ENCODE measurements around the gene MYO18A. TPM values are rescaled to one million over a fixed set of nuclear protein-coding genes. Genes with fewer than 3 reads are reported as not detected.

Gene MYO18A
- total RNA-seq, 1 donor from 2014 or later, result 36.6 TPM

DNA sequence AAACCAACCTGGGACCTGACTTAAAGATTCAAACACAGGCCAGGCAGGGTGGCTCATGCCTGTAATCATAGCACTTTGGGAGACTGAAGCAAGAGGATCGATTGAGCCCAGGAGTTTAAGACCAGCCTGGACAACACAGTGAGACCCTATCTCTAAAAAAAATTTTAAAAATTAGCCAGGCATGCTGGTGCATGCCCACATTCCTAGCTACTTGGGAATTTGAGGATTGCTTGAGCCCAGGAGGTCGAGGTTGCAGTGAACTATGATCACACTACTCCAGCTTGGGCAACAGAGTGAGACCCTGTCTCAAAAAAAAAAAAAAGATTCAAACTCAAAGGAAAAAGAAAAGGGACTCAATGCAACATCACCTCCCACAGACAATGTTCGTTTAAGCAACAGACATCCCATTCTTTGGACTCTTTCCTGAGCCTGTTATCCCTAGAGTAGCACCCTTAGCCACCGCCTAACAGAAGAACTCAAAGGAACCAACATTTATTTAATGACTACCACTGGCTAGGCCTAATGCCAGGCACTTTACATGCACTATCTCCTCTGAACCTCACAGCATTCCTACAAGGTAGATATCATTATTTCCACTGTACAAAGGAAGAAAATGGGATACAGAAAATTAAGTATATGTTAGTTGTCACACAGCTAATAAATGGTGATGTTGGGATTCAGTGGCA is 12.7 kb downstream of the MYO18A start:
- no peak overlapping the region for H3K27ac Mint-ChIP-seq
- peaks cover 1% of the 10 kb centered on the region for H3K36me3 Mint-ChIP-seq (ENCODE audit: low read depth)
- no peak for DNase-seq
- intact Hi-C loops (cut with micrococcal nuclease), result no loop called here
- no peaks in the 10 kb centered on the region for H3K4me1 Mint-ChIP-seq
- H3K27me3 Mint-ChIP-seq, result no peaks in the 10 kb centered on the region
- no peaks in the 10 kb centered on the region for H3K9me3 Mint-ChIP-seq
- no peak overlapping the region for H3K4me3 Mint-ChIP-seq

DNA sequence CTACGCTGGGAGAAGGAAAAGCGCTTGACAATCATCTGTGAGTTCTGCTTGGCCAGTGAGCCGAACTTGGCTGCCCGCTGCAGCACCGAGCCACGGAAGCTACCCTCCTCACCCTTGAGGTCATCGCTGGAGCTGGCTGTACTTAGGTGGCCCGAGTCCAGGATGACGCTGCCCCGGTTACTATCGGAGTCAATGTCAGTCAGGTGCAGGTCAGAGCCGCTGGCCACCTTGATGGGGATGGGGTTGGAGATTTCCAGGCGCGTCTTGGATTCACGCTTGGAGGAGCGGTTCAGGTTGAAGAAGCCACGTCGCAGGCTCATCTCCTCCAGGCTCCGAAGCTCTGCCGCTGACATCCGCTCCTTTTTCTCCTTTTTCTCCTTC is 13.7 kb downstream of the MYO18A start:
- H3K36me3 Mint-ChIP-seq (ENCODE audit: low read depth), result peaks cover 1% of the 10 kb centered on the region
- no peaks in the 10 kb centered on the region for H3K27me3 Mint-ChIP-seq
- H3K4me1 Mint-ChIP-seq, result no peaks in the 10 kb centered on the region
- H3K4me3 Mint-ChIP-seq, result no peak overlapping the region
- DNase-seq, result no peak
- H3K9me3 Mint-ChIP-seq, result no peaks in the 10 kb centered on the region
- intact Hi-C loops (cut with micrococcal nuclease), result no loop called here
- H3K27ac Mint-ChIP-seq, result no peak overlapping the region

DNA sequence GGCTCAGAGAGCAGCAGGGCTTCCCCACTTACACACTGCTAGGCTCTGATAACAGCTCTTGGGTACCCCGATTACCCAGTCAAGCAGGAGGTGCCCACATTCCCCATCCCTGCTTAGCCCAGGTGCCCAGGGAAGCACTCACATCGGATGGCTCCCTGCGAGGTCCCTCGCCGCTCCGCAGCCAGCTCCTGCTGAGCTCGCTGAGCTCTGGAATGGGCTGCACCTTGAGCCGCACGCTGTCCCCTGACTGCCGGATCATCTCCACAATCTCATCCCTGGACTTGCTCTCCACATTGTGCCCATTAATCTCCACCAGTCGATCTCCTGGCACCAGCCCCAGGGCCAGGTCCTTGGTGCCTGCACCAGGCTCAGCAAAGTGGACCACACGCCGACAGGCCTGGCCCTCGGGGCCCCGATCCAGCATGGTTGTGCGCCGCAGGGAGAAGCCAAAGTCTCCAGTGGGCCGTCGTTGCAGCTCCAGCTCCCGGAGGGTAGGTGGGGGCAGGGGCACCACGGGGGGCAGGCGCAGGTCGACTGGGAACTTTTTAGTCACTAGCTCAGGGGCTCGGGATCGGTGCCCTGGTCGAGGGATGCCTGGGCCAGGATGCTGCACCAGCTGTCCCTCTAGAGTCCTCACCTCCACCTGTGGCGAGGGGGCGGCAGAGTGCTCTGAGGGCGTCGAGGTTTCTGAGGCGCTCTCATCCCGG is 14.2 kb downstream of the MYO18A start:
- no peak overlapping the region for H3K4me3 Mint-ChIP-seq
- peaks cover 1% of the 10 kb centered on the region for H3K36me3 Mint-ChIP-seq (ENCODE audit: low read depth)
- H3K4me1 Mint-ChIP-seq, result no peaks in the 10 kb centered on the region
- DNase-seq, result no peak
- H3K27ac Mint-ChIP-seq, result no peak overlapping the region
- H3K27me3 Mint-ChIP-seq, result no peaks in the 10 kb centered on the region
- intact Hi-C loops (cut with micrococcal nuclease), result no loop called here
- H3K9me3 Mint-ChIP-seq, result no peaks in the 10 kb centered on the region

DNA sequence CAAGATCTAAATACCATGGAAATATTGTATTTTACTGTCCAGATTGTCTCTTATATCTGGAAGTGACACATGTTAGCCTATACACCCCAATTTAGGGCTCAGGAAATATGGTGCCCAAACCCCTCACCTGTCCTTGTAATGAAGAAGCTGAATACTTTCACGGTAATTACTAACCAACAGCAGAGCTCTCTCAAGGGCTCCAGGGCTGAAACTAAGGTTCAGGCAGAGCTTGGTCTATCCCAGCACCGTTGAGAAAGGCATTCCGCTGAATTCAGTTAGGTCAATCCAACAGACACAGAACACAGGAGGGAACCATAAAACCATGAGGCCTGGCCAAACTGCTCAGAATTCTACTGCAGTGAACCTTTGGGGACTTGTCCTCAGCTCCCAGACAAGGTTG is 14.9 kb downstream of the MYO18A start:
- Mint-ChIP-seq H3K4me3 (no peak overlapping the region), H3K27me3 (no peaks in the 10 kb centered on the region), H3K27ac (no peak overlapping the region)

DNA sequence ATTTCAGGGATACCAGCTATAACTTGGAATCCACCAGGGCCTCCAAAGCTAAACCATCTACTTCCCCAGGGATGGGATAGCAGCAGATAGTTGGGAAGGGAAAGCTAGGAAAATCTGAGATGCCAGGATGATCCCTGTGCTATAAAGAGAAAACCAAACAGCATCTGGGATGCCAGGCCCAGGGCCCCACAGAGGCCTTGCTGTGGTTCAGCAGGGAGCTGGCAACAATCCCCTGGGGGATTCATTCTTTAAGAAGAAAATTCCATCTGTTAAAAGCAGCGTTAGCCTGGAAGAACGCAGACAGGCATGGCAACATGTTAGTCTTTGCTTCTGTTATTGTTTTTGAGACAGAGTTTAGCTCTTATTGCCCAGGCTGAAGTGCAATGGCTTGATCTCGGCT is 16.6 kb downstream of the MYO18A start:
- Mint-ChIP-seq H3K4me1 (peaks cover 11% of the 10 kb centered on the region), H3K36me3 (ENCODE audit: low read depth) (peaks cover 1% of the 10 kb centered on the region), H3K27me3 (no peaks in the 10 kb centered on the region), H3K27ac (no peak overlapping the region), H3K4me3 (no peak overlapping the region), H3K9me3 (no peaks in the 10 kb centered on the region)
- intact Hi-C loops (cut with micrococcal nuclease), result no loop called here
- DNase-seq, result no peak

More for the DNA sequence above, 14.9 kb downstream of the MYO18A start:
- H3K4me1 Mint-ChIP-seq, result no peaks in the 10 kb centered on the region
- H3K9me3 Mint-ChIP-seq, result no peaks in the 10 kb centered on the region
- intact Hi-C loops (cut with micrococcal nuclease), result no loop called here
- DNase-seq, result no peak
- peaks cover 1% of the 10 kb centered on the region for H3K36me3 Mint-ChIP-seq (ENCODE audit: low read depth)

DNA sequence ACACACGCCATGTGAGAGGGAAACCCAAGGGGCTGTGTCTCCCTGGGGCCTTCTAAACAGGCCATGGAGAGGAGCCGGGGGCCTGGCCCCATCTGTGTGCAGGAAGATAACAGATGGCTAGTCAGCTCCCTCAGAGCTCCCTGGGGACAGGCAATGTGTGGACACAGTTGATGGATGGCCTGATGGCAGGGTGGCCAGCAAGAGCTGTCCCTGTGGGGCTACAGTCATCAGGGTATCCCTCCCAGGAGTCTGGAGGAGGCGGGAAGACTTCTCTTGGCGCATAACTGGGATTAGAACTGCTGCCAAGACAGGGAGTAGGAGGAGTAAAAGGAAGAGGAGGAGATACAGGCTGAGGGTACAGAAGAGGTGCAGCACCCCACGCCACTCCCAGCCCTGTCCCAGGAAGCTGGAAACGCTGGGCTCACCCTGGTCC is 17.3 kb downstream of the MYO18A start:
- H3K4me1 Mint-ChIP-seq, result peaks cover 11% of the 10 kb centered on the region
- DNase-seq, result no peak
- intact Hi-C loops (cut with micrococcal nuclease), result no loop called here
- no peaks in the 10 kb centered on the region for H3K9me3 Mint-ChIP-seq
- H3K4me3 Mint-ChIP-seq, result no peak overlapping the region
- peaks cover 1% of the 10 kb centered on the region for H3K36me3 Mint-ChIP-seq (ENCODE audit: low read depth)
- H3K27ac Mint-ChIP-seq, result no peak overlapping the region
- no peaks in the 10 kb centered on the region for H3K27me3 Mint-ChIP-seq

DNA sequence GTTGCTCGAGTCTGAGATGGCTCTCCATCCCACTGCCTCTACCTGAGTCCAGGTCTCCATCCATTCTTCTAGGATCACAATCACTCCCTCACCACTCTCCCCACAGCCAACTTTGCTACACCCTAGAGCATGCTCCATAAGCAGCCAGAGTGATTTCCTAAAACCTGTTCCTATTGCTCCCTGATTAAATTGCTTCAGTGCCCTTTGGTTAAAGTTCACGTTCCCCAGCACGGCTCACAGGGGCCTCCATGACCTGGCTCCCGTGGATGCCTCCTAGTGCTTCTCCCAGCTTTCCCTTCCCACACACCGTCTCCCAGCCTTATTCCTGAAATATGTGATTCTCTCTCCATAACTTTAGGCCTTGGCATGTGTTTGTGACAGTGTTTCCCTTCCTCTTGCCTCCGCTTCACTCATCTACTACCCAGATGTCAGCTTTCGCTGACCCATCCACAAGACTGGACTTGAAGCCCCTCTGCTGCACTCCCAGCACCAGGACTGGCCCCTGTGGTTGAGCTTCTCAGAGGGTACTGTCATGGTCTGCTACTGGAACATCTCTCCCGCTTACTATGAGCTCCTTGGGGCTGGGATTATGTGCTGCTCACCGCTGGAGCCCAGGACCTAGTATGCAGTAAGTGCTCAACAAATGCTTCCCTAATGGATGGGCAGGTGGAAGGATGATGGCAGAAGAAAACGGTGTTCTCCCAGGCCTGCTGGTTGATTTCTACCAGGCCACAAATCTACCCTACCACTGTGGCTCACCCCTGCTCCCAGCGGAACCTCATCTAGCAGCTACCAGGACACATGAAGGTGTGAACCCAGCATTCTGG is 17.9 kb downstream of the MYO18A start:
- H3K9me3 Mint-ChIP-seq, result no peaks in the 10 kb centered on the region
- no peaks in the 10 kb centered on the region for H3K27me3 Mint-ChIP-seq
- H3K4me3 Mint-ChIP-seq, result no peak overlapping the region
- no peak for DNase-seq
- H3K4me1 Mint-ChIP-seq, result peaks cover 11% of the 10 kb centered on the region
- peaks cover 1% of the 10 kb centered on the region for H3K36me3 Mint-ChIP-seq (ENCODE audit: low read depth)
- no peak overlapping the region for H3K27ac Mint-ChIP-seq
- intact Hi-C loops (cut with micrococcal nuclease), result no loop called here

DNA sequence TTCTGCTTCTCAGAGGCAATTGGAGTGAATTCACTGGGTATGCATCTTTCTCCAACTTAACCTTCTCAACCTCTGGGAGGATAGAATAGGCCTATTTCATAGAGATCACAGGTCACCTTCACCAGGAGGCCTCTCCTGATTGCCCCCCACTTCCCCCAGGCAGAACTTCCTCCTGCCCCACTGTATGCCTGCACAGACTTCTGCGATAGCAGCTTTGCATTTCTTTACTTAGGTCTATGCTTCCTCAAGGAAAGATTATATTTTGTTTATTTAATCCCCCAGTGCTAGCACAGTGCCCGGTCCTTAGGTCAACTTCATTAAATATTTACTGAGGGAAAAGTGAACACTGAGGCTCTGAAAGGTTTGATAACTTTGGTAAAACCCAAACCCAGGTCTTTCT is 19.9 kb downstream of the MYO18A start:
- intact Hi-C loops (cut with micrococcal nuclease), result no loop called here
- Mint-ChIP-seq H3K9me3 (no peaks in the 10 kb centered on the region), H3K36me3 (ENCODE audit: low read depth) (no peaks in the 10 kb centered on the region), H3K27me3 (no peaks in the 10 kb centered on the region), H3K4me3 (no peak overlapping the region), H3K27ac (no peak overlapping the region), H3K4me1 (peaks cover 20% of the 10 kb centered on the region)
- DNase-seq, result no peak

DNA sequence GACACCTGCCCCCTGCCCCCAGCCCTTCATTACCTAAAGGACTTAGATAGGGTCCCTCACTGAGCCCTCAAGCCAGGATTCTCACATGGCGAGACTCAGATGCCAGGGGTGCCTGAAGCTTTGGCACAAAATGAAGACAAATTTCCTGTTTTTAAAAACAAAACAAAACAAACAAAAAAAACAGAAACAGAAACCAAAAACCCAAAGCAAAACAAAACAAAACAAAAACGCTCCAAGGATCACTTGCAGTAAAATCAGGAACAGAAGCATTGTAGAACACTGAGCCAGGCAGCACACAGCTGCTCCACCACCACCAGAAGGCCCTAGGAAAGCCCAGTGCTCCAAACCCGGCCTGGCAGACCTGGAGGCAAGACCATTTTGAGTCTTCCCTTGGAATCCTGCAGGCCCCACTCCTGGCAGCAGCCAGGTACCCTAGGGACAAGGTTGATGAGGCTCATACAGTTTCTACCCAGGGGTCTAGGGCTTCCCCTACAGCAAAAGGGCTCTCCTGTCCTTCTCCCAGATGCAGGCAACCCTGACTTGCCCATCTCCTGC is 20.8 kb downstream of the MYO18A start:
- DNase-seq, result no peak
- Mint-ChIP-seq H3K36me3 (ENCODE audit: low read depth) (no peaks in the 10 kb centered on the region), H3K4me1 (peaks cover 29% of the 10 kb centered on the region), H3K27ac (peak overlapping the region; percentile 64), H3K27me3 (no peaks in the 10 kb centered on the region), H3K9me3 (no peaks in the 10 kb centered on the region), H3K4me3 (peak overlapping the region; percentile 64)
- intact Hi-C loops (cut with micrococcal nuclease), result no loop called here

DNA sequence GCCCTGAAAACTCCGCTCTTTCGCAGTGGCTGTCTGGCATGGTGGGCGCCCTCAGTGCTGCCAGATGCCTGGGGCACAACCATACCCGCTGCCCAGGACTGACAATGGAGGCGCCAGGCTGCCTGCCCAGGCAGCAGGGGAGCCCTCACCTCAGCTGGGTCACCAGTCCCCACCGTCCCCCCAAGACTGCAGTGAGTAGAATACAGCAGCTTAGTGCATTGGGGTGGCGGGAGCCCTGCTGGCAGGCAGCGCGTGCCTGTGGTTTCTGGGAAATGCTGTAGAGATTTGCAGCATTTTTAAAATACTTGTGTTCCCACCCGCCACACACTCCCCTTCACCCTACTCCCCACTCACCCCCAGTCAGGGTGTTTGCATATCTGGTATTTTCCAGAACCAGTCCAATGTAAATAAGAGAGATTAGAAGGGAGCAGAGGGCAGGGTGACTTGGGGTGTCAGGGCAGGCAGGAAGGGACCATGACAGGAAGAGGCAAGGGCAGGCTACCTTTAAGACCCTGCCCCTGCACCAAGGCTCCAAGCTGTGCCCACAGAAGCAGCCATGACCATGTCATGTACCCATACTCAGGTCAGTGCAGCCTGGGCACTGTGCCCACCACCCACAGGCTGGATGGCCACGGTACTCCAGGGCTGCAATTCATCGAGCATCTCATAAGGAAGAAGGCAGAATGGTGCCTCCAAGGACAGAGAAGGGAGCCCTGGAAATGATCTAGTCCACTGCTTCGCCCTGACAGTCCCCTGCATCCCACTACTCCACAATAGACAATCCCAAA is 21.5 kb downstream of the MYO18A start:
- no peak for DNase-seq
- peak overlapping the region; percentile 64 for H3K4me3 Mint-ChIP-seq
- peak overlapping the region; percentile 64 for H3K27ac Mint-ChIP-seq
- intact Hi-C loops (cut with micrococcal nuclease), result no loop called here
- no peaks in the 10 kb centered on the region for H3K9me3 Mint-ChIP-seq
- no peaks in the 10 kb centered on the region for H3K36me3 Mint-ChIP-seq (ENCODE audit: low read depth)
- H3K27me3 Mint-ChIP-seq, result no peaks in the 10 kb centered on the region
- H3K4me1 Mint-ChIP-seq, result peaks cover 34% of the 10 kb centered on the region

DNA sequence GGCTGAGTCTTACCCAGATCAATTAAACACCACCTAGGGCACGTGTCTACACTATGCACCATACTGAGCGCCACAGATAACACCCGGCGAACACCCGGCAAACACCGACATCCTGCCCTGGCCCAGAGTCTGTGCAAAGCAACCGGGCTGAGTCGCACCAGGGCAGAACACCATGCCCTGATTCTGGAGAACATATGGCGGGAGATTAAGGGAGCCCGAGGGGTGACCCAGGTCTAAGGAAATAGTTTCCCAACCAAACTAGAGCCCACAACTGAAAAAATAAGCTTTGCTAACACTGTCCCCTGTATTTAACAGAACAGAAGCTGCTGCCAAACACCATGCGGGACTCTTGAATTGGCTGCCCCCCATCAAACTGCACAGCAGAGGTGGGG is 22.1 kb downstream of the MYO18A start:
- Mint-ChIP-seq H3K36me3 (ENCODE audit: low read depth) (no peaks in the 10 kb centered on the region), H3K27ac (no peak overlapping the region), H3K27me3 (no peaks in the 10 kb centered on the region), H3K4me1 (peaks cover 34% of the 10 kb centered on the region), H3K4me3 (no peak overlapping the region), H3K9me3 (no peaks in the 10 kb centered on the region)
- intact Hi-C loops (cut with micrococcal nuclease), result no loop called here
- no peak for DNase-seq

DNA sequence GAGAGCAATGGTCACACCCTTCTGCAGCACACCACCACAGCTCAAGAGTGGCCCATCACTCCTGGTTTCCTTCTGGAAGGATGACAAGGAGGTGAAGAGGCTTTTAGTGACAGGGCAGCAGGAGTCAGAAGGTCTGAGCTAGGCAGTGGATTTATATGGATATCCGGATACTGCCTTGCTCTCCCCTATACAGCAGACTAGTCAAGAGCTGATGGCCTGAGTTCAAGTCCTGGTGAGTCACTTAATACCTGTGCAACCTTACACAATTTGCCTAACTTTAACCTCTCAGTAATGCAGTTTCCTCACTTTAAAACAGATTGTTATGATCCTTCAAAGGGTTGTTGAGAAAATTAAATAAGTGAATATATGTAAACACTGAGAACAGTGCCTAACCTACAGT is 22.9 kb downstream of the MYO18A start:
- Mint-ChIP-seq H3K4me3 (no peak overlapping the region), H3K27me3 (no peaks in the 10 kb centered on the region), H3K9me3 (no peaks in the 10 kb centered on the region), H3K4me1 (peaks cover 34% of the 10 kb centered on the region), H3K36me3 (ENCODE audit: low read depth) (no peaks in the 10 kb centered on the region), H3K27ac (peak overlapping the region; percentile 21)
- intact Hi-C loops (cut with micrococcal nuclease), result no loop called here
- DNase-seq, result no peak

DNA sequence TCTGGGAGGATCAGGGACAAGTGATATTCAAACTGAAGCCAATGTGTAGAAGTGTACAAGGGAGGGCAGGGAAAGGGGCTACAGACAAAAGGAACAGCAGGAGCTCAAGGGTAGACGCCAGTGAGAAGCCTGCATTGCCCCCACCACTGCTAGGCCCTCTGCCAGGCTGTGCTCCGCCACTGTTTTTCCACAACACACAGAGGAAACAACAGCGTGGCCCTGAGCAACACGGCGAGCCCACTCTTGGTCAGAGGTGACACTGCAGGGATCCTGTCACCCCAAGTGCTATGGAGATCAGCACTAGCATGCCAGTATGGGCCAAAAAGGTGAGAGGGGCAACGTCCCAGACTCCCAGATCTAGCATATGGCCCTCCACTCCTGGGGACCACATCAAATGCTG is 23.4 kb downstream of the MYO18A start:
- Mint-ChIP-seq H3K27ac (peak overlapping the region; percentile 21), H3K9me3 (no peaks in the 10 kb centered on the region), H3K27me3 (no peaks in the 10 kb centered on the region), H3K4me1 (peaks cover 34% of the 10 kb centered on the region), H3K36me3 (ENCODE audit: low read depth) (no peaks in the 10 kb centered on the region), H3K4me3 (no peak overlapping the region)
- intact Hi-C loops (cut with micrococcal nuclease), result no loop called here
- DNase-seq, result no peak

Measured in activated CD4-positive, alpha-beta T cell treated with anti-CD3 and anti-CD28 coated beads, Interleukin-2, amount 10 ng/mL, durations not matched to agents 24 days and 14 days (primary cell).